DMS114 treated with DMSO at 0.1 percent for 48 hours (cell line): ENCODE data around the gene RPL10.

Experiments used
- DNase-seq: peaks from one replicate; lab custom pipeline; 2025; ENCODE audit not compliant: unreplicated experiment; lab: John Stamatoyannopoulos, UW

Gene RPL10

DNA sequence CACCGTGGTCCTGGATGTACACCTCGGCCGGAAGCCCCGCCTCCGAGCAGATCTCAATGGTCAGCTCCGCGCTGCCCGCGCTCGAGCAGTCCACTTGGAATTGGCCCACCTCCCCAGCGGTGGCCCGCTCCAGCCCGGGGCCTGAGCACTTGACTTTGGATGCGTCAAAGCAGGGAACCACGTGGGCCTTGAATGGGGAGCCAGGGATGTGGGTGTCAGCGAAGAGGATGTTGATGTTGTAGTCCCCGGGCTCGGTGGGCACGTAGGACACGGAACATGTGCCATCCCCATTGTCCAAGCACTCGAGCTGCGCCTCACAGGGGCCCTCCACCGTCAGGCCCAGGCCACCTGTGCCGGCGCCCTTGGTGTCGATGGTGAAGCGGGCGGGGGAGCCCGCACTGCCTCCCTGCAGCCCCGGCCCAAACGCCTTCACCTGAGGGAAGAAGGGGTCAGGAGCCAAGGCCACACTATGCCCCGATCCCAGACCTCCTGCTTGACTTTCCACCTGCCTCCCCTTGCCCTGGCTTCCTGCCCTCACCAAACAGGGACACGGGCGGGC is 37.9 kb upstream of the RPL10 start:
- DNase-seq: no peak

GRCh38 chrX:154362085-154362742 is 36.0 kb upstream of the RPL10 start:
- DNase-seq: no peak

DNA sequence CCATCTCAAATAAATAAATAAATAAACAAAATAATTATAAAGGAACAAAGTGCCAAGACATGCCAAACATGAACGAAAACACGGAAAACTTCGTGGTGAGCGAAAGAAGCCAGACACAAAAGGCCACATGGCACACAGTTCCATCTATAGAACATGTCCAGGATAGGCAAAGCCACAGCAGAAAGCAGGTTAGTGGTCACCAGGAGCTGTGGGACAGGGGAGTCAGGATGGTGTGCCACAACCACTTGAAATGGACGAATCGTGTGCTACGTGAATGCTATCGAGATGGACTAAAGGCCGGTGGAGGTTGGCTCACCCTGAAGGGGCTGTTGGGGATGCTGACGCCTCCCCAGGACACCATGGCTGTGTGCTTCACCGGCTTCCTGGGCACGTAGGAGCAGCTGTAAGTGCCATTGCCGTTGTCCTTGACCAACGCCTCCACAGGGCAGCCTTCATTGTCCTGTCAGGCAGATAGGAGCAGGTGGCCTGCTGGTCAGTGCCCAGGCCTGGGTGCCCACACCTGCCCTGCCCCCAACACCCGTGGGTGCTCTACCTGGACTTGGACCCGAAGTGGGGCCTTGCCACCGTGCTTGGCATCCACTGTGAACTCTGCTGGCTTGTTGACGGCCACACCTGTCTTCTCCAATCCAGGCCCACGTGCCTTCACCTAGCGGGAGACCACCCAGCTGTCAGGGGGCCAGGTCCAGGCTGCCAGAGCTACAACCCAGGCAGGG is 34.3 kb upstream of the RPL10 start:
- no peak for DNase-seq

- DNase-seq: no peak
These were observed 33.1 kb upstream of the RPL10 start for GRCh38 chrX:154365052-154365600.

DNA sequence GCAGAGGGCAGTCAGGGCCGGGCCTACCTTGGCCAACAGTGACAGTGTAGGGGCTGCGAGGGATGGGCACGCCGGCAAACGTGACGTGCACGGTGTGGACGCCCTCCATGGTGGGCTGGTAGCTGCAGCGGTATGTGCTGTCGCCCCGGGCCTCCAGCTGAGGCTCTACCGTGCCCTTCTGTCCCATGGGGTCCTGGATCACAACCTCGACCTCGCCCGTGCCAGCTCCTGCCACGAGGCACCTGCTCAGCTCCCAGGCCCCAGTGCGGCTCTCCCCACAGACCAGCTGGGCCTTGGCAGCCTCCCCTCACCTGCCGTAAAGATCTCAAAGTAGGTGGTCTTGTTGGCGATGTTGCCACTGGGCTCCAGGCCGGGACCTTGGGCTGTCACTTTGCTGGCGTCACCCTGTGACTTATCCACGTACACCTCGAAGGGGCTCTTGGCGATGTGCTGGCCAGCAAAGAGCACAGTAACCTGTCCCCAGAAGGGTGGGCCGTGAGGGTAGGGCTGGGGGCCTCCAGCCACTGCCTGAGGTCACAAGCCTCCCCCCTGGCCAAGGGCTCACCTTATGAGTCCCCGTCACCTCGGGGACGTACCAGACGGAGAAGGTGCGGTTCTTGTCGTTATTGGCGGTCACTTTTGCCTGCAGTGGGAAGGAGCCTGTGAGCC is 32.0 kb upstream of the RPL10 start:
- no peak for DNase-seq

GRCh38 chrX:154366666-154367055 is 31.5 kb upstream of the RPL10 start:
- no peak for DNase-seq

DNA sequence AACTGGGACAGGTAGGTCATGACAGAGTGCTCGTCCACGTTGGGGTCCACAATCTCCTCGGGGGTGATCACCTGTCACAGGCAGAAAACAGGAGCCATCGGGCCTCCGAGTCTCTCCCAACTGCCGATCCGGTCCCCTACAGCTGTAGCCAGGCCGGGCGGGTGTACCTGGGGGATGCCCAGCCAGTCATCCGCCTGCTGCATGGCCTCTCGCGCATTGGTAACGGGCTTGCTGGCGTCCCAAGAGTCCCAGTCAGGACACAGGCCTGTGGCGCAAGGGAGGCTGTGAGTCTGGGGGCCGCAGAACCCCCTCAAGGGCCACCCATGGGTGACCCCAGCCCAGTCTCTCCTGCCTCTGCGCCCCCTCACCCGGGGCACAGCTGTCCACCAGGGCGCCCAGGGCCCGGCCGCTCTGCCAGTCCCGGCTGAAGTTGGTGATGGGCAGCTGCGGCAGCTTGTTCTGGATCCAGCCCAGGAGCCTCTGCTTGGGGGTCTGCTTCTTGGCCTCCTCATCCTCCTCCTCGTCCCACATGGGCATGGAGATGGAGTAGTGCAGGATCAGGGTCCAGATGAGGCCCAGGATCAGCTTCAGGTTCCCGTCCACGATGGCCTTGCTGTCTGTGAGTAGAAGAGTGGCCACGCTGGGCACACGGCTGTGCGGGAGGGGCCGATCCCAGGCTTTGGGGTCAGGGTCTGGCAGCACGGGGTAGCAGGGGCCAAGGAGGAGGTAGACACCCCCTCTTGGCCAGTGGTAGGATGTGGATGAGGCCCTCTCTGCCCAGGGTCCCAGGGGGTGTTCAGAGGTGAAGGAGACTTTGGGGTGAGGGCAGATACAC is 30.5 kb upstream of the RPL10 start:
- DNase-seq: no peak

DNA sequence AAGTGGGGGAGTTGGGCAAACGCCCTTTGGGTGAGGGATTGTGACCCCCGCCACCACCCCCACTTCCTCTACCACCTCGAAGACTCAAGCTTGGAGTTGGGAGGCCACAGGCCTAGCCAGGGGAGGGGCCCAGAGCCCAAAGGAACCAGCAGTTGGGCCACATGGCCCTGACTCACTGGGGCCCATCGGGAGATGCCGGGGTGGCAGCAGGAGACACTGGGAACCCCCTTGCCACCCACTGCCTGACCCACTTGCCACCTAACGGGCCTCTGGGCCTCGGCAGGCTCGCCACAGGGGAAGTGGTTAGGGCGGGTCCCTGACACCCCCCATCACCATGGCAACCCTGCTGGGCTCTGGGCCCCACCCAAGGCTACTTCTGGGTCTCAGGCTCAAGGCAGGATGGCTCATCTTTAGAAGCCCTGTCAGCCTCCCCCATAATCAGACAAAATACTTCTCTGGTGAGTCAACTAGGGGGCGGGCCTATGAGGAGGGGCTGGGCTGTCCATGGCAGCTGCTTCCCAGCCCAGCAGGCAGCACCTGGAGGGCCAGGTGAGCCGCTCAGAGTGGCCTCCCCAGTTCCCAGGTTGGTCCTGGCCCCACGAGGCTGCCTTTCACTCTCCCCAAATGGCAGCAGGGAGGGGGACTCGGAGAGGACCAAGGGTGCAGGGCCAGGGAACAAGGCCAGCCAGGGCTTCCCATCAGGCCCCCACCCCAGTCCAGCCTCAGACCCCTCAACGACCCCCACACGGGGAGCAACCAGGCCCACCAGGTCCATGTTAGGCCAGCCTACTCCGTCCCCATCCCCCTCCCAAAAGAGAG is 29.3 kb upstream of the RPL10 start:
- DNase-seq: no peak

DNA sequence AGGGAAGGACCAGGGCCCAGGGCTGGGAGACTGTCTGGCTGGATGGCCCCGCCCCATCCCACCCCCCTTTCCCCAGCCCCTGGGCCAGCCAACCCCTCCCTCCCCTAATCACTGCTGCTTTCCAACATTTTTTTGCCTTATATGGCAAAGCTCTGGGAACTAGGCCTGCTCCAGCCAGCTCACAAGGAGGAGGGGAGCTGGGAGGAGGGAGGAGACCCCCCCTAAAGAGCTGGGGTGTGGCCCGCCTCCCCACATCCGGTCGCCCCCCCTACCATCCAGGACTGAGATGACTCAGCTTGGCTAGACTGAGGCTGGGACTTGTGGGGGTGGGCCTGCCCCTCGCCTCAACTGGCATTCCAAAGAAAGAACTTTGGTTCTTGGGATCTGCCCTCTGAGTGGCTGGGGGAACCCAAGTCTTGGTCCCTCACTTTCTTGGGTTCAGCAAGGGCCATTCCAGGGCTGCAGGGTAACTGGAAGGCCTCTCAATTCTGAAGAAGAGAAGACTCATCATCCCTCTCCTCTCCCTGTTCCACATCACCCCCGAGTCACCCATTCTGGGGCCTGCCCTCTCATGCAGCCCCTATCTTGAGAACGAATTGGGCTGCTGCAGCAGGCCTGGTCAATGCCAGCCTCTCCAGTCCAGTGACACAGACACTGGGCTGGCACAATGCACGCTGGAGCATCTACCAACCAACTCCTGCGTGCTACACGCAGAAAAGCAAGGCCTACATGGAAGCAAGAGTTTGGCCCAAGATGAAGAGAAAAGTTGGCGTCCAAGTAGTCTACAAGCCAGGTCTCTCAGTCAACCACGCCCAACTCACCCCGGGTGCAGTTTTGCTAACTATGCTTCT is 28.5 kb upstream of the RPL10 start:
- DNase-seq: no peak

DNA sequence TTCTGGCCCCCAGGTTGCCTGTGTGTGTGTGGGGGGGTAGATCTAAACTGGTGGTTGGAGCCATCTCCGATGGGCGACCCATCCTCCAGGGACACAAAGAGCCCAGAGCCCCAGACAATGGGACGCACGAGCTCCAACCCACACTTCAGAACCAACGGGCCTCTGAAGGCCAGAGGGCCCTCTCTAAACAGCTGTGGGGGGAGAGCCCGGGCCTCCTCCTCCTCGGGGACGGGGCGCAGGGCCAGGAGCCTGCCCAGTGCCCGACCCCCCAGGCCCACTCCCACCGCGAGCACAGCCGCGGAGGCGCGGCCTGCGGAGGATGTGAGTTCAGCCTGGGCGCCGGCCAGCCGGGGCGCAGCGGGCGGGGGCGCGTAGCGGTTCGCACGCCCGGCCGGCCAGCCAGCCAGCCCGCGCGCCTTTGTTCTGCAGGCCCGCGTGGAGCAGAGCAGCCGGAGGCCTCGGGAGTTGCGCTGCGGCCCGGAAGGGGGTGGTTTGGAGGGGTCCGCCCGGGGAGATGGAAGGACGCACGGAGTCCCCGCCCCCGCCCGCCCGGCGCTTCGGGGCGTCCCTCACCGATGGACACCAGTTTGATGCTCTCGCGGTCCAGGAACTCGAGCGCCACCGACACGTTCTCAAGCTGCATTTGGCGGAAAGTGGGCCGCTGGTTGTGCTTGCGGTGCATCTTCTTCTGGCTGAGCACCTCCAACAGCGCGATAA is 27.7 kb upstream of the RPL10 start:
- DNase-seq: no peak

DNA sequence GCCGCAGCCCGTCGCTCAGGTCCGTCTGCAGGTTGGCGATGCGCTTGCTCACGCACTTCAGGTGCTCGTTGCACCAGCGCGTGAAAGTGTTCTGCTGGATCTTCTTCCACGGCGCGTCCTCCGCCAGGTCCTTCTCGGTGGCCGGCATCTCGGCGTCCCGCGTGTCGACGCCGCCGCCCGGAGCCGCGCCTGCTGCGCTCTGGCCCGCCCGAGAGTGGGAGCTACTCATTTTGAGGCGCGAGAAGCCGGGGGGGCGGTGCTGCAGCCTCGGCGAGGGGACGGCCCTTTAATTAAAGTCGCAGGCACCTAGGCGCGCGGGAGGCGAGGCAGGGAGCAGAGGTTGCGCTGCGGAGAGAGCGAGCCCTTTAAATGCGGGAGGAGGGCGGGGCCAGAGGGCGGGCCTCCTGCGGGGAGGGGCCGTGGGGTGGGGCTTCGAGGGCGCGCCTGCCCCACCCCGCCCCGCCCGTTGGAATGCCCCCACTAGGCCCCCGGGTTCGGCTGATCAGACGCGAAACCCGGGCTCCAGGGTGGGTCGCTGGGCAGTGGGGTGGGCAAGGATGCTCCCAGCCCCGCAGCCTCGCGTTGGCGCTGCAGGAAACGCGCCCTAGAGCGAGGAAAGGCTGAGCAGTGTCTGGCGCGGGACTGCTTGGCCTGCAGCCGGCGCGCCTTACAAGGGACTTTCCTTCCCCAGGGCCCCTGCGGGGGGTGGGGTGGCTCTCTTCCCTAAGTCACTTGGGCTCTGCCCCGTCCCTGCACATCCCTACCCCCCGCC is 27.0 kb upstream of the RPL10 start:
- peak; percentile 51 for DNase-seq

- DNase-seq: no peak
These were observed 26.3 kb upstream of the RPL10 start for GRCh38 chrX:154371789-154372300.

DNA sequence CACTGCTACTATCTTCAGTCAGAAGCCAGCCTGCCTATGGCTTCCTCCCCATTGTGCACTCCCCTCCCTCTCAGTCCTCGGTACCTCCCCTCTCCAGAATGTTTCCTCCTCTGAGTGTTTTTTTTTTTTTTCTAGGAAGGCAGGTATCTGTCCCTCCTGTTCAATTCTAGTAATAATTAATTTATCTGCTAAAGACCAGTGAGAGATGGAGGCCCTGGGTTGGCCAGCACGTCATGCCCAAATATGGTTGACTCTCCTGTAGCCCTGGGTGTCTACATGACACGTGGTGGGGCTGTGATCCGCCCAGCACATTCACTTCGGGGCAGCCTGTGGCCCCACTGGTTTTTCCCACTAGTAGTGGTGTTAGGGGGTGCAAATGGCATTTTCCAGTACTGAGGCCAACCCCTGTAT is 25.6 kb upstream of the RPL10 start:
- no peak for DNase-seq

DNA sequence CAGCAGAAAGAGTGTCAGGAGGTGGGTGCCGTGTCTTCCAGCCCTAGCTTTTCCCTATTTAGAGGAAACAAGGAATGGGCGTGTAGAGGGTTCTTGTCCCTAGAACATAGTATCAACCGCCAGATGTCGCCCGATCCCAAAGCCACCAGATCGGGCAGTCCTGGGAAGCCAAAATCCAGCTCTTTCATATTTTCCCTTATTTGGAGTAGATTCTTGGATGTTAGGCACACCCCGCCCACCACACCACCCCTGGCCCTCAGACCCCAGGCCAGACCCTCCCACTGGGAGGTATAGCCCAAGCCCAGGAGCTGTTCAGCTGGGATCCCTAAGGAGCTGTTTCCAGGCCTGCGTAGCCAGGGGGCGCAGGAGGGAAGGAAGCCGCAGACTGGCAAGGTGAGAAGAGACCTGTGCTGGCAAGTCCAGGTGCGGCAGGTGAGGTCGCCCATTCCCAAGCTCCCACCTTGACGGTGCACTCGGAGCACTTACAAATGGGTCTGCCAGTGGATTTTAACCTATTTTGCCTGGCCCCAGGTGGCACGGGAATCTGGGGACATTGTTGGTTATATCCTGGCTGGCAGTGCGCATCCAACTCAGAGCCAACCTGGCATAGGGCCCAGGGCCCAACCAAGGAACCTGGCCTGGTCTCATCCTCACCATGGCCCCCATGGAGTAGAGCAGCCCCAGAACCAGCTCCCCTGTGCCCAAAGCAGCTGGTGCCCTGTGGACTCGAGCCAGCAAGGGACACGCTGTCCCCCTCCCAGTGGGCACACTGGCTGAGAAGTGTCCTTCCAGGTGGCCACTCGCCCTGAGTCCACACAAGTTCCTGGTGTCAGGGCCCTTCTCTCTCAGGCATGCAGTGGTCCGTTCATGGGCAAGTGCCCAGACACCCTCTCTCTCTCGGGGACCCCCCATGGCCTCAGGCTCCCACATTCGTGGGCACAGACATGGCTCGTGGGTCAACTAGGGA is 24.6 kb upstream of the RPL10 start:
- peak; percentile 33 for DNase-seq

- DNase-seq: no peak
These were observed 23.6 kb upstream of the RPL10 start, which contains the start of gene FLNA for GRCh38 chrX:154374313-154375155. Gene FLNA, minus strand, starts transcription at chrX:154374634. Its CDS starts 3,389 bp downstream, at chrX:154371245.
